GM19351 (cell line): ENCODE results near the gene TSPAN11.

Experiments used
- ATAC-seq: cut with Tn5 transposase; IDR thresholded peaks from one replicate; pipeline ENCODE4 v1.9.1; 2021; ENCODE audit warnings: mild to moderate bottlenecking, moderate library complexity; ENCODE audit not compliant: unreplicated experiment

TSPAN11 gene

GRCh38 chr12:30959110-30959710, 32.7 kb downstream of the TSPAN11 start:
- no peak for ATAC-seq

GRCh38 chr12:30959778-30960177, 33.2 kb downstream of the TSPAN11 start:
- no peak for ATAC-seq

DNA sequence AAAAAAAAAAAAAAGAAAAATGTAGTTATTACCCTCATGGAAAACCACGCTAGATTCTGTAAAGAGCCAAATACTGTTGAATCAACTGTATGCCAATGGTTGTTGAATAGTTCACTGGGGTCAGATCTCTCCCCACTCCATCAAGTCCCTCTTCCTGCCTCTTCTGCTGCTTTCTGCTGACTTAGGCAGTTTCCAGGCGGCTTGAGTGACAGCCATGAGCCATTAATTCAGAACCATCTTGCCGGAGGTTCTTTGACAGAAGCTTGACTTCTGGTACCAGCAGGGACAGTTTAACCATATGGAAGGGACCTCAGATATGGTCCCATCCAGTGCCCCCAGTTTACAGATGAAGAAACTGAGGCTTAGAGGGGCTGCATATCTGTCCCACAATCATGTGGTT, 34.5 kb downstream of the TSPAN11 start:
- ATAC-seq = no peak

DNA sequence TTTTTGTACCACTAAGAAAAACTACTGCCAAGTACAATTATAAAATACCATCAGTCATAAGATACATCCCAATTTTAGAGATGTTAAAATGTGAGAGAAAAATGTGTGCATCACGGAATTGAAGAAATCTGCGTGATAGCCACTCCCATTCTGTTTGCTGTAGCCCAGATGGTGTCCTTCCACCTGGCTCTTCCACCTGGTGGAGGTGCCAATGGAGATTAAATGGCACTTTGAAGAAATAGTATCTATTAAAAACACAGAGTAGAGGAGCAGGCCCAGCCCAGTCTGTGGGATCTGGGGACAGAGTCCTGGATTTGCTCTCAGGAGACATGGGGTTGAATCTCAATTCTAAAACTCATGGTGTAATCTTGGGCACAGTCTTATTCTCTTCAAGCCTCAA, 35.5 kb downstream of the TSPAN11 start:
- no peak for ATAC-seq

- no peak for ATAC-seq
Measured at GRCh38 chr12:30963709-30964564, 37.4 kb downstream of the TSPAN11 start.

- ATAC-seq = no peak
Measured at GRCh38 chr12:30964896-30965612, 38.5 kb downstream of the TSPAN11 start.

DNA sequence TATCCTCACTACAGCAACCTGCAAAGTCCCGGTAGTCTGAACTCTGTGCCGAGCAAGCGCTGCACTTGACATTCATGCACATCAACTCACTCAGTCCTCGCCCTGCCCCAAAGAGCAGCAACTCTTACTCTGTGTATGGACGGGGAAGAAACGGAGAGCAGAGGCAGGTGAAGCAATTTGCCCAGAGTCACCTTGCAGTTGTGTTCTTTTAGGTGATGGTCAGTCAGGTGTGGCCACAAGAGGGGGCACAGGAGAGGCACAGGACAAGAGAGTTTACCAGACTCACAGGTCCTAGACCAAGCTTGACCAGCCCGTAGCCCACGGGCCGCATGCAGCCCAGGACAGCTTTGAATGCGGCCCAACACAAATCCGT, 39.1 kb downstream of the TSPAN11 start:
- ATAC-seq = no peak

DNA sequence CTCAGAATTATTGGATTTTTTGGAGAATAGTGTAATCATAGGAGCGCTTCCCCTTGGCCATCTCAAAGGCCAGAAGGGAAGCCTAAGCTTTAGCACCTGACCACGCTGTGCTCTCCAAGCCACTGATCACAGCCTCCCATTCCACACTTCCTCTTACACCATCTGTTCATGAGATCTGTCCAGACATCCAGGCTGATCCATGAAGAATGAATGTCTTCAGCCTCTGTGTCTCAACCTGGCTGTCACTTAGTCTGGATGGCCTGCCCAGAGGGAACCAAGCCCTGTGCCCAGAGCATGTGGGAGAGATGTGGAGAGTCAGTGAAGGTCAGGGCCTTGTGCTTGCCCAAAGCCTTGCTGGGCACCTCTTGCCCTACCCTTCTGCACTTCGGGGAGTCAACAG, 40.5 kb downstream of the TSPAN11 start:
- no peak for ATAC-seq

GRCh38 chr12:30968211-30968610, 41.7 kb downstream of the TSPAN11 start:
- ATAC-seq = no peak

DNA sequence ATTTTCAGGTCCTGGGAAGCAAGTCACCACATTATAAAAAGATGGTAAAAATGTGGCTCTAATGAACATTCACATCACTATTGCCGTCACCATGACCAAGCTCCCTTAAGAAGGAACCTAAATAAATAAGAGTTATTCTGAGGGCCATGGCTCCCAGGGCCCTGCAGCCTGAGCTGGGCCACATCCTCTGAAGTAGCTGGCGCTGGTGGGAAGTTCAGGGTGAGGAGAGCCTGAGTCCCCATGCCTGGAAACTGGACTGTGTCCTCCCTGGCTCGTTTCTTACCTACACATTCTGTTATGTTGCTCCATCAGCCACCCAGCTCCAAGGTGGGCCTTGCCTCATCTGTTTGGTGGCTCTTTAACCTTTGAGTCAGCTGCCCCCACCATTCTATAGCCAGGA, 42.5 kb downstream of the TSPAN11 start:
- ATAC-seq = no peak

DNA sequence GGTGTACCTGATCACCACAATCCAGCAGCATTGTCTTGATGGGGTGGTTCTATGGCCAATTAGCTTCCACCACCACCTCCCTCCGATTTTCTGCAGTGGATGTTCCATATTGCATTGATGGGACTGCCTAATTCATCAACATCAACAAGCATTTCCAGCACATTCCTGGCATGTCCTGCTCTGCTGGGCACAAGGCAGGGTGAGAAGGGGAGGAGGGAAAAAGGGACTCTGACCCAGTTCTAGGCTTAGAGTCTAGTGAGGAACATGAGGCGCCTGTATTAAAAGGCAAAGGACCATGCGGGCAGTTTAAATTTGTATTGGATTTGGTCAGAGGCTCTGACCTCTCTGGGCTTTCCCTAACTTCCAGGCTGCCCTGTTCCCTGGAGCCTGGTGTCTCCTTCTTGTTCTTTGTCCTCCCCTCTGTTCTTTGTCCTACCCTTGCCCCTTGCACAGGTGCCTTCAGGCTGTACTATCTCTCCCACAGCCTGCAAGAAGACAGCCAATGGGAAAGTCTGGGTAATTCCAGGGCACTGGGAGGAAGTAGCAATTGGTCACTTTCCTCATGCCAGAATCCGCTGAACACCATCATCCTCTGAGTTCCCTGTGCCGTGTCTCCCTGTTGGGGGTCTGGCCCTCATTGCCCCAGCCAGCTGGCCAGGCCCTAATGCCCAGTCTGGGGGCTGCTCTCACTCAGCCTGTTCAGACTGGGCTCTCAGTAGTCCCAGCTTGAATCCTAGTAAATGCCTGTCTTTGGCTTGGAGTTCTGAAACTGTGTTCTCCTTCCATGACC, 43.3 kb downstream of the TSPAN11 start:
- no peak for ATAC-seq

DNA sequence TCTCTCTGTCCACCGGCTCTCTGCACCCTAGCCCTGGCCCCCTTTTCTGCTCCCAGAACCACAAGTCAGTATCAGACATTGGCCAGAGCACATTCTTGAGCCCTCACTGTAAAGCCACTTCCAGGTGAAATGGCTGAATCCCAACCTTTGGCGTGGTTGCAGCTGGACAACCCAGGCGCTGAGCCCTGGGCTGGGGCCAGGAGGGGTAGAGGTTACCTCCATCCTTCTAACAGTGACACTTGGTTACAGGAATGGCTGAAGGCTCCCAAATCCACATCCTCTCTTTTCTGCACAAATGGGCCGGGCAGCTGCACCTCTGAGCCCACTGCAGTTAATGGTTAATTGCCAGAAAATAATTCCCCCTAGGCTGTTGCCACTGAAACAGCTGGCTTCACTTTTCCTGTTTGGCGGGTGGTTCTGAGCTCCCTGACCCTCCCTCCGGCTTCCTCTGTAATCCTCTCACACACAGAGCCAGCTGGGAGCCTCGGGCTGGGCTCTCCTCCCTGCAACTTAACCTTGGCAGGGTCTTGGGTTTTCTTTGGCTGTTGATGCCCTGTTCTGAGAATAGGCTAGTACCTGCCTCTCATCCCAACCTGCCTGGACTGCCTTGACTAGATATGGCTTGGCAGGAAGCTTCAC, 44.1 kb downstream of the TSPAN11 start:
- no peak for ATAC-seq

- ATAC-seq = no peak
Measured at GRCh38 chr12:30972035-30972434, 45.5 kb downstream of the TSPAN11 start.

GRCh38 chr12:30973175-30973574, 46.6 kb downstream of the TSPAN11 start:
- no peak for ATAC-seq

GRCh38 chr12:30973830-30974229, 47.3 kb downstream of the TSPAN11 start:
- ATAC-seq = no peak

- ATAC-seq = no peak
Measured at GRCh38 chr12:30974746-30975500, 48.4 kb downstream of the TSPAN11 start.

GRCh38 chr12:30975581-30975980, 49.0 kb downstream of the TSPAN11 start:
- no peak for ATAC-seq

GRCh38 chr12:30976206-30976605, 49.7 kb downstream of the TSPAN11 start:
- no peak for ATAC-seq

DNA sequence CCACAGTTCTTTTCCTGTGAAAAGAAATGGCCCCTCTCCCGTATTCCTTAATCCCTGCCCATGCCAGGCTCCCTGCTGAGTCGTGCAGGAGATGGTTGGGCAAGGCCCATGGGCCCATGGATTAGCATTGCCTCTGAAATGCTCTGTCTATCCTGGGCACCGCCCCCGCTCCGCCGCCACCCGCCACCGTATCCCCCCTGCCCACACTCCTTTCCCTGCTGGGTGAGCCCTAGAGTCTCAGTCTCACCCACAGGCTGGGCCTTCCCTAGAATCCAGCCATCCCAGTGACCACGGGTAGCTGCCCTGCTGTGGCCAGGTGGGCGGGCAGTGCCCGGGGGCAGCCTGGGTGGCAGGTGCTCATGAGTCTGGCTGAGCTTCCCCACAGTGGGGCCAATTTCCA, 50.6 kb downstream of the TSPAN11 start:
- no peak for ATAC-seq
